Measurements from ENCODE around the gene TP53BP2.
"Not testable (repeated sequence)": the region's sequence is repeated elsewhere in the genome, so short reads cannot be mapped to it uniquely, and the experiment has no call there.

Gene TP53BP2

DNA sequence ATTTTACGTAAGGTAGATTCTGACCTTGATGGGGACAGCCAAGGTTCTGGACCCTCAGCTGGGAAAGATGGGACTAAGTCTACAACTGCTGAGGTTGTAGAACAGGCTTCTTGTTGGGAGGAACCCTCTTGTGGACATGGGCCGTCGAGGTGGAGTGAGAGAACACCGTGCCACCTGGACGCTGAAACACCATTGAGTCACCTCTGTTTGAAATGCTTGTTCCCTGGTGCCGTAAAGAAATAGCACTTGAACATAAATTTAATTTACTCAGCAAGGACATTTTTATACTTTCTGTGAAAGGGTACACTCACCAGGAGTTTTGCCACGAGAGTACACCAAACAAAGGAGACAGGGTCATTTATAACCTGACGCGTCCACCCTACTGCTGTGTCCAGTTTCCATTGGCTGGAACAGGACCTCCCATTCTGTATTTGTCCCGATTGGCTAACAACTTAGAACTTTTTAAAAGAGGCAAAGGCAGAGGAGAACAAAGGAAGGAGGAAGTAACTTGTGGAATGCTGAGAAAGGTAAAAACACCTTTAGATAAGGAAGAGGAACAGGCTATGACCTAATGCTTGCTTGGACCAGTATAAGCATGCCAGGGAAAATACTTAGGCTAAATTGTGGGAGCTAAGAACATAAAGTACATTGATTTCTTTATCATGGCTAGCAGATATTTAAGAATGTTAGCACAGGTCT is 105.6 kb downstream of the TP53BP2 start:
- DNase-seq, result not testable (repeated sequence)

DNA sequence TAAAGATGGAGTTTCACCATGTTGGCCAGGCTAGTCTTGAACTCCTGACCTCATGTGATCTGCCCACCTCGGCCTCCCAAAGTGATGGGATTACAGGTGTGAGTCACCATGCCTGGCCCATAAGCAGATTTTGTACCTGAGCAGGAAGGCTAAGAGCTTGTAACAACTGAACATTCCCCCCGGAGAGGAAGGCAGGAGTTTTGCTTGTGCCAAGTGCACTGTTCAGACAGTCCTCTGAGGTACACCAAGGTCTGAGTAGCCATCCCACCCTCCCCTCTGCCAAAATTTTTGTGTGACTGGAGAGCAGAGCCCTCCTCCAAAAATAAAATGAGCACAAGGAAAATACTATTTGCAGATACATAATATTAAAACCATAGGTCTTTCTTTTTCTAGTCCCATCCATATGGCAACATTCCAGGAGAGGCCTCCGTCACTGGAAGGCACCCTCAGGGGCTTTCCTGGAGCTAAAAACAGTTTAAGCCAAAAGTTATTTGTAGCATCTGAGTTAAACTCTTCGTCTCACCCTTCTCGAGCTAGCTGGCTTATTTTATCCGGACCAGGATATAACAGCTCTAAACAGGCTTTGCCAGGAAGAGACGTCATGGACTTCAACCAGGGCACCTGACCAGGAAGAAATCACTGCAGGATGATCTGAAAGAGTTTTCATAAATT is 106.2 kb downstream of the TP53BP2 start:
- no peak for DNase-seq

DNA sequence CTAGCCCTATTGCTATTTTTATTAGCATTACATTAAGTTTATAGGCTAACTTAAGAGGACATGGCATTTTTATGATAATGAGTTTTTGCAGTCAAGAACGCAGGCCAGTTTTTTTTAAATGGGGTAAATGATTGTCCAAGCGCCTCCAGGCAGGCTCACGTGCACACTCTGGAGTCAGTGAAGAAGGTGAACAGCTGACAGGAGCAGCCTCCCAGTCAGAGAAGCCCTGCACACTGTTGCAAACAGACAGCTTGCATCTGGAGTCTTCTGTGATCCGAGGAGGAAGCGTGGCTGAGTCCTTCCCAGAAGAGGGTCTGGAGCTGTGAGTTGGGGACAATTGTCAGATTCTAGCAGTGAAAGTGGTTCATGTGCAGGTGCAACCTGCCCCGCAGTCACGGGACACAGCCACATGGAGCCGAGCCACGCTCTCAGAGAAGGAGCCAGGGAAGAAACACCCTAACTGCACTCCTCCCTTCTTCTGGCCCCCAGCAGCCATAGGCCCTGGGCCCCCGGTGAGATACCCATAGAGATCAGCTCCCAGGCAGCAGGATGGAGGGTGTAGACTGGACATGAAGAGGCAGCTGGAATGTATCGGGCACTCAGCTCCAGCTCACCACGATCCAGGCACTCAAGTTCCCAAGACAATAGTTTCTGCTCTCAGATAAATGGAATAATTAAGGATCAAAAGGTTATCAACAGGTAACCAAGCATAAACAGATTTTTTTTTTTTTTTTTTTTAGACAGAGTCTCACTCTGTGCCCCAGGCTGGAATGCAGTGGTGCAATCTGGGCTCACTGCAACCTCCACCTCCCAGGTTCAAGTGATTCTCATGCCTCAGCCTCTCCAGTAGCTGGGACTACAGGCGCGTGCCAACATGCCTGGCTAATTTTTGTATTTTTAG is 107.0 kb downstream of the TP53BP2 start:
- no peak for DNase-seq

DNA sequence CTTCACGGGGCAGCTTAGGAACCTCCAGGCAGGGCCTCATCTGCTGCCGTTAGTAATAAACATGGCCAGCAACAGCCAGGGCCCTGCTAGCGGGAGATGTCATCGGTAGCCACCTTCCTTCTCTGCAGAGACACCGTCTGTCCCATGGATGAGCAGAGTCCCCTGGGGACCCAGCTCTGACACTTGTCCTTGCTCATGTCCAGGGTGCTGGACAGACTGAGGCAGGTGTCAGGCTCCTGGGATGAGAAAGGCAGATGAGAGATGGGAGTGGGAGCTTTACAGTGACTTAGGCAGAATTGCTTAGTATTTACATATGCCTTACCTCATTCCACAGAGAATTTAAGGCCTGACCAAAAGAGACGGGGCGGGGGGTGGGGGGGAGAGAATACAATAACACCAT is 108.4 kb downstream of the TP53BP2 start:
- DNase-seq, result no peak

DNA sequence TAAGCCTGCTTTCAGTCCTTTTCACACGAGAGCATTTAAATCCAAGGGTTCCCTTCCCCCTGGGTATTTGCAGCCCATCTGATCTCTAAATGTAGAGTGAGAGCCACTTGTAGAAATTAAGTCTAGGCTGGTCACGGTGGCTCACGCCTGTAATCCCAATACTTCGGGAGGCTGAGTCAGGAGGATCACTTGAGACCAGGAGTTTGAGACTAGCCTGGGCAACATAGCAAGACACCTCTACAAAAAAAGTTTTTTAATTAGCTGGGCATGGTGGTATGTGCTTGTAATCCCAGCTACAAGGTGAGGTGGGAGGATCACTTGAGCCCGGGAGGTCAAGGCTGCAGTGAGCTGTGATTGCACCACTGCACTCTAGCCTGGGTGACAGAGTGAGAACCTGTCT is 109.1 kb downstream of the TP53BP2 start:
- DNase-seq, result not testable (repeated sequence)

DNA sequence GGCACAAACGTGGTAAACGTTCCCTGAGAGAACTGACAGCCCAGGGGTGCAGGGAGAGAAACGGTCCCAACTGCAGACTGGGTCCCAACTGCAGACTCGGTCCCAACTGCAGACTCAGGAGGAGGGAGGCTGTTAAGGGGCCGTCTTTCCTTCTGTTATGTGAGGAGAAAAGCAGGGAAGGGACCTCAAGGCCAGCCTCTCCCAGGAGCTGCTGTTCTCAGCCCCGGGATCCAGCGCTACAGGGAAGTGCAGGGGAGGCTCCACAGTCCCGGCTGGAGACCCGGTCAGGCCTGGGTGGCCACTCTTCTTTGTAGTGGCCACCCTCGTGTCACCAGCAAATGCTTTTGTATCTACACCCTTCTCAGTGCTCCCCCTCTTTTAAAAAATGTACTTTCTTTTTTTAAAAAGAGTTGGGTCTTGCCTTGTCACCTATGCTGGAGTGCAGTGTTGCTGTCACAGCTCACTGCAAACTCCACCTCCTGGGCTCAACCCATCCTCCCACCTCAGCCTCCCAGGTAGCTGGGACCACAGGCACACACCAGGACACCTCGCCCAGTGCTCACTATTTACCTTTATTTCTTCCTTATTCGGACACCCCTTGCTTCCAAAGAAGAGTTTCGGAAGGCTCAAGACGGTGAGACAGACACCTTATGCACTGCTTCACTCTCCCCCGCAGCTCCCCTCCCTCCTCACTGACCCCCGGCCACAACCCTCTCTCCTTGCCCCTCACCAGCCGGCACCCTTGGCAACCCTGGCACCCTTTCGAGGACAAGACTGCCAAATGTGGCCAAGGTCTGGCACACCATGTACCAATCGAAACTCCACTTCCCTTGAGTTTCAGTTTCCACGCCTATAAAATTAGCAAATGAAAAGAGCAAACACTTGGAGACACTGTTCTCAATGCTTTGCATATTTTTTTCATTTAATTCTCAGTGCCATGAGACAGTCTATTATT is 111.6 kb downstream of the TP53BP2 start:
- DNase-seq, result no peak

DNA sequence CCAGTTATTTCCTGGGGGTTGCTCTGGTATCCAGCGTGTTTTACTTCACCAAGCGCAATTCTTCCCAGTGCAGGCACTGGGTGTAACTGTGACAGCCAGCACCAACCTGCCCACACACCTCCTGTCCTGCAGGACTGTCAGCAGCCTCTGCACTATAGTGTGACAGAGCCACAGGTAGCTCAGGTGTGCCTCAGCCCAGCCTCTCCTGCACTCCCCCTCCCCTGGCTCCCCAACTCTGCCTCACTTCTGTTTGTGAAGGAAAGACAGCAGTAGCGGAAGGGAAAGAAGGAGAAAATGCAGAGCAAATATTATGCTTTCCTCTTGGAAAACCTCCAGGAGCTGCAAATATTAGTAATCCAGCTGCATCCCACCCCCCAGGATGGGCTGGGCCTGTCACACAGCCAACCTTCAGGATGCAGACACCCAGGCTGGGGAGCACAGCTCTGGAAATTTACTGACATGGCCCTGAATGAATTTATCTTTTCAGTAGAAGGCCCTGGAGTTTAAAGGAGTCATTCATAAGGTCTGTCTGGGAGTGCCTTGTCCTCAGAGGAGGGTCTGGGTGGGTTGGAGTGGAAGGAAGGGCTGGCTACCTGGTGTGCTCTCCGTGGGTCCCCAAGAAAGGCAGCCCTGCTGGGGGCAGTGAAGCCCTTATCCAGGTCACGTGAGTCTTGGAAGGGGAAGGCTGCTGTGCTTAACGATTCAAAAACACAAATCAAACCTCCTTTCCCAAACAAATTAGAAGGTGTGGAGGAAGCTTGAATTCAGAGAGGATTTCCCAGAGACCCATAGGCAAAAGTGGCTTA is 112.6 kb downstream of the TP53BP2 start:
- no peak for DNase-seq

DNA sequence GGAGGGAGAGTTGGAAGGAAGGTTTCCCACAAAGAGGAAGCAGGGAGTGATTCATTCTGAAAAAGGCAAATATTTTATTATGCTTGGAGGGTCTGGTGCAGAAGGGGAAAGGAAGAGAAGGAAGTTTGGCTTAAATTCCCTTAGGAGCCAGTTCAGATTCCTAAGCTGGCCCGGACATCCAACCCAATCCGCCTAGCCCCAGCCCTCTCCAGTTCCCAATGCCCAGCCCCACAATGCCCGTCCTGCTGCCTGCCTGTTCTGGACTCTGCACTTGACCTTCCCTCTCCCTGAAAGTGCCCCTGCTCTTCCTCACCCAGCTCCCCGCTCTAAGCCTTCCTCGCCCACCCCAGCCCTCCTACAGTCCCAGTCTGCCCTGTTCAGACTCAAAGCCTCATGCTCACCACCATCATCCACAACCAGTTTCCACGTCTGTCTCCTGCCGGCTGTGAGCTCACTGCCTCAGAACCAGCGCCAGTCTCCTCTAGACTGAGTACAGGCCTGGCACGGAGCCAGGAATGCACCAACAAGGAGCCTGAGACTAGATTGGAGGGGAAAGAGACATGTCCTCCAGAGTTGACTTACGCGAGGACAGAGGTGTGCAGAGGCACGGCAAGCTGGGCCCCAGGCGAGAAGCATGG is 114.5 kb downstream of the TP53BP2 start:
- DNase-seq, result no peak

DNA sequence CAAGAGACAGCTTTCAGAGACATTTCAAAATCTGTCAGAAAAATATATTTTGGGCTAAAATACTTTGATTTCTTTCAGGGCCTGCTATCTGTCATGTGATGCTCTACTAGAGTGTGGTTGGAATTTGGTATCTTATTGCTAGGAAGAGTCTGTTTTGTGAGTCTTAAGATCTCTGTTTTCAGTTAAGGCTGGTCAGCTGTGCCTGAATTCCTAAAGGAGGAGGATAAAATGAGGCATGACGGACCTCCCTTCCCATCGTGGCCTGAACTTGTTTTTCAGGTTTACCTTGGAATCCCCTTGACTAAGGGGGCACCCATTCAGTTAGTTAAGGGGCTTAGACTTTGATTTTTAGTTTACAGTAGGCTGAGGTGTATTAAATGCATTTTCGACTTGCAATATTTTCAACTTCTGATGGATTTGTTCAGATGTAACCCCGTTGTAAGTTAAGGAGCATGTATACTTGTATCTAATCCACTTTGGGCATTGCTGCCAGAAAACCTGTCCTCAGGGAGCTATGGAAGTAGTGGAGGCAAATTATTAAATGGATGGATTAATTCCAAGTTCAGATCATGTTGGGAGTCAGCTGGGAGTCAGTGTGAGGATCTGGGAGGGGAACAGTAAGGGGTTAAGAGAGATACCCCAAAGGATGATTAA is 115.1 kb downstream of the TP53BP2 start:
- no peak for DNase-seq

DNA sequence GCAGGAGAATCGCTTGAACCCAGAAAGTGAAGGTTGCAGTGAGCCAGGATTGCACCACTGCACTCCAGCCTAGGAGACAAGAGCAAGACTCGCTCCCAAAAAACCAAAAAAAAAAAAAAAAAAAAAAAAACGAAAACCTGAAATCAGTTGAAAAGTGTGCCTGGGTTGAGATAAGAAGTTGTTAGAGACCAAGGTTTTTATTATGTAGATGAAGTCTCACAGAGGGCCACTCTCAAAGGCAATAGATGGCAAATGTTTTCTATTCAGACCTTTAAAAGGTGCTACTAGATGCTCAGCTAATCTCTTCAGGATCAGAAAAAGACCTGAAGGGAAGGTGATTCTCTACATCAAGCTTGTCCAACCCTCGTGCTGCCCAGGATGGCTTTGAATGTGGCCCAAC is 115.8 kb downstream of the TP53BP2 start:
- no peak for DNase-seq

Data from activated T-cell treated with anti-CD3 and anti-CD28 coated beads for 4 hours (primary cell).